Hepatocyte (in vitro differentiated cells): ENCODE results near the gene NRF1.

Source experiments
- CTCF ChIP-seq: fragments of 200-600 bp; sonication (generic); IDR thresholded peaks from 2 replicates; pipeline ENCODE4 v1.5.1; 2016; ENCODE audit warnings: antibody characterized with exemption, mild to moderate bottlenecking; ENCODE audit not compliant: poor library complexity
- EZH2phosphoT487 ChIP-seq: fragments of 200-600 bp; sonication (generic); IDR thresholded peaks from one replicate; pipeline ENCODE4 v1.6.1; 2018; ENCODE audit warnings: antibody characterized with exemption, mild to moderate bottlenecking, low read depth, moderate library complexity; ENCODE audit not compliant: unreplicated experiment, severe bottlenecking

GRCh38 chr7:129643550-129644170, 32.1 kb downstream of the NRF1 start:
- TF ChIP-seq CTCF (no peak), EZH2phosphoT487 (no peak)
